Stimulated activated CD4-positive, alpha-beta T cell treated with anti-CD3 and anti-CD28 coated beads, Interleukin-1b, Interleukin-23, amount 100 ng/mL, for 1 hour (primary cell): Measurements from ENCODE around the gene PTH2R.
"Not testable (repeated sequence)": the region's sequence is repeated elsewhere in the genome, so short reads cannot be mapped to it uniquely, and the experiment has no call there.

Experiments used
- DNase-seq, 2 donors: peaks; one replicate each; pipeline ENCODE4 v3.0.0-alpha.2; 2020; ENCODE audit warnings: low read depth in 2 of 2

The PTH2R gene, protein sequence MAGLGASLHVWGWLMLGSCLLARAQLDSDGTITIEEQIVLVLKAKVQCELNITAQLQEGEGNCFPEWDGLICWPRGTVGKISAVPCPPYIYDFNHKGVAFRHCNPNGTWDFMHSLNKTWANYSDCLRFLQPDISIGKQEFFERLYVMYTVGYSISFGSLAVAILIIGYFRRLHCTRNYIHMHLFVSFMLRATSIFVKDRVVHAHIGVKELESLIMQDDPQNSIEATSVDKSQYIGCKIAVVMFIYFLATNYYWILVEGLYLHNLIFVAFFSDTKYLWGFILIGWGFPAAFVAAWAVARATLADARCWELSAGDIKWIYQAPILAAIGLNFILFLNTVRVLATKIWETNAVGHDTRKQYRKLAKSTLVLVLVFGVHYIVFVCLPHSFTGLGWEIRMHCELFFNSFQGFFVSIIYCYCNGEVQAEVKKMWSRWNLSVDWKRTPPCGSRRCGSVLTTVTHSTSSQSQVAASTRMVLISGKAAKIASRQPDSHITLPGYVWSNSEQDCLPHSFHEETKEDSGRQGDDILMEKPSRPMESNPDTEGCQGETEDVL

DNA sequence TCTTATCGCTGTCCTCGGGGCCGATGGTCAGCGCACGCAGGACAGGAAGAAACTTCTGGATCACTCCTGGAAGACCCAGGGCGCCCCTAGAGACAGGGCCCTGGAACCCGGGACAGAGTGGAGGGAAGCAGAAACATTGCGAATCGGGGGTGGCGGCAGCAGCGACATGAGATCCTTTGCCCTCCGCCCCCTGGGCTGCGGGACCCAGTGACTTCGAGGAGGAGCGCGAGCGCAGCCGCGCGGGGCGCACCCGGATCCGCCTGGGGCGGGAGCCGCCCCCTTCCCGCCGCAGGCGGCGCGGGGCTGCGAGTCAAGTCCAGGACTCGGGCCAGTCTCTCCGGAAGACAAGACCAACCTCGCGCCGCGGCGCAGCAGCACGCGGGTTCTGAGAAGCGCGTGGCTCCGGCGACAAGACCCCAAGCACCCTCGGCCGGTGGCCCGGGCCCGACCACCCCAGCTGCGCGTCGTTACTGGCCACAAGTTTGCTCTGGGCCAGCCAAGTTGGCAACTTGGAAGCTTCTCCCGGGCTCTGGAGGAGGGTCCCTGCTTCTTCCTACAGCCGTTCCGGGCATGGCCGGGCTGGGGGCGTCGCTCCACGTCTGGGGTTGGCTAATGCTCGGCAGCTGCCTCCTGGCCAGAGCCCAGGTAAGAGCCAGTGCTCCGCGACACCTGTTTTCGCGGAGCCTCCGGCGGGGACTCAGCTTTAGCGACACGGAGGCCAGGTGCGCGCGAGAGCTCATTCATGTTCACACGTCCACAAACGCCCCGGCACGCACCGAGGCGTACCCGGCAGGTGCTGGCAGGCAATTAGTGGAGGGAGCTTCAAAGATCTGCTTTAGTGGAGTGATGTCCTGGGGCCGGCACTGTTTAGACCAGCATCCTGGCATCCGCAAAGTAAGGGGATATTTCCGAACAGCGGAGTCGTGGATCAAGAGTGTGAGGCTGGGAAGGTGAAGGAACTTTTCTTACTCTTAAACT is at the start of gene PTH2R:
PTH2R (plus strand) TSS at position 319 of the 978 bp plus-strand sequence; CDS start at position 571, 252 bp downstream.
- no peak for DNase-seq

DNA sequence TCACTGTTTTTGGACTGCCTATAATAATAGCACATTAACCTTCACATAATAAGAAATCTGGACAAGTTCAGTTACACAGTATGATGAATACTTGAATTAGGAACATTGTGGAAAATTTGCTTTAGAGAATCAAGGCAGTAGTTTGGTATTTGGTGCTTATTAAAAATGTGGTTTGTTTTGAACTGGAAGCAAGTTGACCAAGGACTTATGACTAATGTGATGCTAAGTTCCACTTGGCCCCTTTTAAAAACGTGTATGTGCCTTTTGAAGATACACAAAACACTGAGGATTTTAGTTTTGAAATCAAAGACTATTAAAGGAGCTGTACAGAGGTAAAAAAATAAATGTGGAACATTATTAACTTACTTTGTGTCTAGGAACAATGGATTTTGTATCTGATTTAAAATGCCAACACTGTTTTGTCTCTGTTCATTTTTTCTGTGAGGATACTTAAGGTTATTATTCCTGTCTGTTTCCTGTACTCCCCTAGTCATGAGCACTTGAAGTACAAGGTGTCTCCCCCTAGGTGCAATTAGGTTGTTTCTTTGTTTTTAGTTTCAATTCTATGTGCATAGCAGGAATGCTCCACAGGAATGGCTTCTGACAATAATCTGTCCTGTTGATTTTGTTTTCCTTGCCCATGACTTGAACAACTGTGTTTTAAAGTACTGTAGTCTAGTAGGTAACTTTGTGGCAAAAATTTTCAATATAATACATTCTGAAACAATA is 49.6 kb upstream of the PTH2R start:
- no peak for DNase-seq

DNA sequence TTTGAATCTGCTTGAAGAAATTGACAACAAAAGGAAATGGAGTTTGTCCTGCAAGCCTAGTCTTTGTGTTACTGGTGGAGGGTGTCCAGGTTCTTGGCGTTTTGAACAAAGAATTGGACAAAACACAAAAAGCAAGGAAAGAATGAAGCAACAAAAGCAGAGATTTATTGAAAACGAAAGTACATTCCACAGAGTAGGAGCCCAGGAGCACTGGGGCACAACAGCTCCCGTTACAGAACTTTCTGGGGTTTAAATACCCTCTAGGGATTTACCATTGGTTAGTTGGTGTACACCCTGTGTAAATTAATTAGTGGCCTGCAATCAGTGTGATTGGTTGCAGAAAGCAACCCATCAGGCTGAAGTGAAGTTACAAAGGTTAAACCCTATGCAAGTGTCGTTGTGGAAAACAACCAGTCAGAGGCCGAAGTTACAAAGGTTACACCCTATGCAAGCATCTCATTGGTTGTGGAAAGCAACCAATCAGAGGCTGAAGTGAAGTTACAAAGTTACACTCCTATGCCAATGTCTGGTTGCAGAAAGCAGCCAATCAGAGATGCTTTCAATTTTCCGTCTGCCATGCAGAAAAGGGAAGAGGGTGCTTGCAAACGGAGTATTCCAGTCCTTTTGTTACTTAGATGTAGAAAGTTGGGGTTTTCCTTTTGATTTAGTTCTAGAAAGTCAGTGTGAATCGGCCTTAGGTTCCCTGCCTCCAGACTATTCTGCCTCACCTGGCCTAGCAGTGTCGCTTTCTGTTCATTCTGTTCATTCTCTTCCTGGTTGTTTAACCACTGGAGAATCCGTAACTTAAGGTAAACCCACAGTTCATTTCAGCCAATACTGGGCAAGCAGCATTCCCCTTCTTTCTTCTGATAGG is 47.6 kb upstream of the PTH2R start:
- no peak for DNase-seq

DNA sequence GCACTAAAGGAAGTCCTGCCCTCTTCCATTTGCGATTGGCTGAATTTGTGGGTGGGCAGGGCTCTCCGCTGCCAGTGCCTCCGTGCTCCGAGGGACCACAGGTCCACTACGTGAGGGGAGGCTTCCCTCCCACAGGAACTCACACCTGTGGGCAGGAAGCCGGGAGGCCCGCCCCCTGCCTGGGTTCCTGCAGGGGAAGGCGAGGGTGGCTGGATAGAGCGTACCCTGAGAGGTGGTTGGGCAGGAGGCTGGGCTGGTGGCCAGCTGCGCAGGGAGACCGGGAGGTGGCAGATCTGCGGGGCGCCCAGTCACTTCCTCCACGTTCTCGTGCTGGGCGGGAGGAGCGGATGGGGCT is 47.0 kb upstream of the PTH2R start:
- no peak for DNase-seq

DNA sequence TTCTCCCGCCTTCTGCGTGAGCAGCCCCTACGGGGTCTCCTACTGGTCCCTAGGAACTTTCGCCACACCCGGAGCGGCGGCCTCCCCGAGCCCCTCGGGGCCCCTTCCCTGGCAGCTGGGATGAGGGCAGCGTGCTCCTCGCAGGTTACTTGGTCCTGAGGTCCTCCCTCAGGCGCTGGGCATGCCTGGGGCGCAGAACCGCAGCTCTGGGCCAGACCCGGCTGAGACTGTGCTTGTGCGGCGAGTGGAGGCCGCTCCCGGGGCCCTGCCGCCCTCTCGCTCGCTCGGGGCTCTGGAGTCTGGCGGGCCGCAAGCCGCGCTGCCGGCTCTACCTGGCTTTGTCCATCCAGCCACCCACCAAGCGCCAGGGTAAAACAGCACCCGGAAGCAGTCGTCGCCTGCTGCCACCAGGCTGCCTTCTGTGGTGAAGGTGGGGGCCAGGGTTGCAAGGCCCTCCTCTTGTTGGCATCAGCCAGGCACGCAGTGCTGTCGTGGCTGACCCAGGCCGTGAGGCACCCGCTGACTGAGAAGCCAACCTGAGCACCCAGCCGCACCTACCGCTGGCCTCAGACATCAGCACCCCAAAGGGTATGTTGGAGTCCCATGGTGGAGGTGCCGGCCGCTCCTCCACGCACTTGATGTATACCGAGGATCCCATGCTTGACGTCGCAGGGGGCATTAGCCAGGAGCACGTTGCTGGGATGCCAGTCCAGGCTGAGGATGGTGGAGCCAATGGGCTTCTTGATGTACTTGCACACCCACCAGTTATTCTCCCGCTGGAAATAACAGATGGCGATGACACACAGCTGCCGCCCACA is 46.1 kb upstream of the PTH2R start:
- no peak for DNase-seq

DNA sequence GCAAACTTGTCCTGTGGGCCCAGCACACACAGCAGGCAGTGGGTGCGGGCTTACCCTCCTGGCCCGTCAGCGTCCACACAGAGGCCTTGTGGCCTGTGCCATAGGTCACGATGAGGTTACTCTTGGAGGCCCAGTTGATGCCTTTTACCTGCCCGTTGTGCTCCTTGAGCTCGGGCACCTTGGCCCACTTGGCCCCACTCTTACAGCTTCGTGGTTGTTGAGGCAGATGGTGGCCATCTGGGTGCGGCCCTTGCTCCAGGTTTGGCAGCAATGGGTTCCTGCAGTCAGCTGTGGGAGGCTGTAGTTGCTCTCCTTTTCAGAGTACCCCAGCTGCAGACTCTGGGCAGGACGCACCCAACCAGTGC is 45.5 kb upstream of the PTH2R start:
- DNase-seq = no peak

DNA sequence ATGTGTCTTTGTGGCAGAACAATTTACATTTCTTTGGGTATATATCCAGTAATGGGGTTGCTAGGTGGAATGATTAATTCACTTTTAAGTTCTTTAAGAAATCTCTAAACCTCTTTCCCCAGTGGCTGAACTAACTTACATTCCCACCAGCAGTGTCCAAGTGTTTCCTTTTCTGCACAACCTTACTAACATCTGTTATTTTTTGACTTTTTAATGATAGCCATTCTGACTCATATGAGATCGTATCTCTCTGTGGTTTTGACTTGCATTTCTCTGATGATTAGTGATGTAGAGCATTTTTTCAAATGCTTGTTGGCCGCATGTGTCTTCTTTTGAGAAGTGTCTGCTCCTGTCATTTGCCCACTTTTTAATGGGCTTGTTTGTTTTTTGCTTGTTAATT is 43.1 kb upstream of the PTH2R start:
- DNase-seq = no peak

DNA sequence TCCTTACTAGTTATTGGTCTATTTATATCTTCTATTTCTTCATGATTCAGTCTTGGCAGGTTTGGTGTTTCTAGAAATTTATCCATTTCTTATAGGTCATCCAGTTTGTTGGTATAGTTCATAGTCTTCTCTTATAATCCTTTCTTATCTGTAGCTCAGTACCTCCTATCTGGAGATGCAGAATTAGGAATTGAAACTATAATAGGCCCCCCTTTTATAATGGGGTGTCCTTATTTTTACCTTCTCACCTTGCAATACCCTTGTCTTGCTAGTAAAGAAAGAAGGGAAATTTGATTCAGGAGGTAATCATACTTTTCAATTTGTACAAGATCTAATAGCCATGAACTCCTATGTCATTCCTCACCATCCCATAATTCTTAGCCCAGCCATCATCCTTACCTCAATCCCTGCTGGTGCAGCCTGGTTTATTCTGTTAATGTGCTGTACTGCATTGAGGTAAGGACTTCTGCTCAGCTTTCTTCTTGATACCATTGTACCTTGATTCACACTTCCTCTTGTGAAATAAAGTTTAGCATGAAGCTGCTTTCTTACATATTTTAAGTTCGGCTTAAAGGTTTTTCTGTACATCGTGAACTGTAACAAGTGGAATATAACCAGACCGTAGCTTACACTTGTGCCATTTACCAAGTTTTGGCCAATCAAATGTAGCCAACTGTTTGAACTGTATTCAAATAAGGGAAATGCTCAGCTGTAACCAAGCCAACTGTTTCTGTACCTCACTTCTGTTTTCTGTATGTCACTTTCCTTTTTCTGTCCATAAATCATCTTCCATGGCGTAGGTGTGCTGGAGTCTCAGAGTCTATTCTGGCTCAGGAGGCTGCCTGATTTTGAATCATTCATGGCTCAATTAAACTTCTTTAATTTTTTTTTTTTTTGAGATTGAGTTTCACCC is 40.1 kb upstream of the PTH2R start:
- no peak for DNase-seq

DNA sequence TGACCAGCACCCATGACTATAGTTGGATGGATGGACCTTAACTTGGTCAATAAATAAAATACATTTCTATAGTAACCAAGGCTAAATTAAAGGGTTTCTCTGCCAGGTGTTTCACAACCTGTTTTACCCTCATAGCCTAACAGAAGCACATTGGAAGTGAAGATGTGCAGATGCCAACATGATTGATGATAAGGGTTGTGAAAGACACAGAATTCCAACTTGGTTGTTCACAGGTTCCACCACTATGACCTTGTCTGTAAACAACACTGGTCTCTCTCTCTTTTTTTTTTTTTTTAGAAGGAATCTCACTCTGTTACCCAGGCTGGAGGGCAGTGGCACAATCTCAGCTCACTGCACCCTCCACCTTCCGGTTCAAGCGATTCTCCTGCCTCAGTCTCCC is 37.5 kb upstream of the PTH2R start:
- no peak for DNase-seq

DNA sequence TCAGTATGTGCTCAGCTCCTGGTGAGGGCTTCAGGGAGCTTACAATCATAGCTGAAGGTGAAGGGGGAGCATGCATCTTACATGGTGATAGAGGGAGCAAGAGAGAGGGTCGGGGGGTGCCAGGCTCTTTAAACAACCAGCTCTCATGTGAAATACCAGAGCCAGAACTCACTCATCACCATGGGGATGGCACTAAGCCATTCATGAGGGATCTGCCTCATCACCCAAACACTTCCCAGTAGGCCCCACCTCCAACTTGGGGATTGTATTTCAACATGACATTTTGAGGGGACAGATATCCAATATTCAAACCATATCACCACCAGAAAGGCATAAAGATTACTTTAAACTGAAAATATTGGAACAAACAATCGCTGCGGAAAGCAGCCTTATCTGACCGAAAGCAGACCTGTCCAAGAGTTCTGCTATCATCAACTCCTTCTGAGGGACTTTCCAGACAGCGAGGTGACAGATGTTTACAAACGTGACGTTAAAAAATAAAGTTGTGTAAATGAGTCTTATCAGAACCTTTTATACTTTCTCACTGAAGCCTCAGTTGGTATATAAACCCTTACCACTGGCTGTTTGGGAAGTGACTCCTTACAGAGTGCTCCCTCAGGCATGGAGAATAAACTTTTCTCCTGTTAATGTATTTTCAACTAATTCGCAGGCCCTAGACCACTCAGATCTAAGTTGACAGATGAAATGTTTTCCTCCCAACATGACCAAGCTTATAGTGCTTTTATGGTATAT is 35.5 kb upstream of the PTH2R start:
- DNase-seq = no peak

DNA sequence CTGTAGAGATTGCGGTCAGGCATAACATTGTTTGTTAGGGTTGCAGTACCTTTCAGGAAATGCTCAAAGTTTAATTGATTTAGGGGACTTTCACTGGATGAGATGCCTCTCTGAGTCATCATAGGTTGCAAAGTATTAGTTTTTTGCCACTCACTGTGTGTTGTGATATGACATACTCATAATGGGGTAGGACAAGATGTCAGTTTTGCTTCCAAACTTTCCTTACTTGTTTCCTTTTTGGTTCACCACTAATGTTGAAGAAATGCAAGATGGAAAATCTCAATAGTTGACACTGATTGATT is 35.0 kb upstream of the PTH2R start:
- no peak for DNase-seq

DNA sequence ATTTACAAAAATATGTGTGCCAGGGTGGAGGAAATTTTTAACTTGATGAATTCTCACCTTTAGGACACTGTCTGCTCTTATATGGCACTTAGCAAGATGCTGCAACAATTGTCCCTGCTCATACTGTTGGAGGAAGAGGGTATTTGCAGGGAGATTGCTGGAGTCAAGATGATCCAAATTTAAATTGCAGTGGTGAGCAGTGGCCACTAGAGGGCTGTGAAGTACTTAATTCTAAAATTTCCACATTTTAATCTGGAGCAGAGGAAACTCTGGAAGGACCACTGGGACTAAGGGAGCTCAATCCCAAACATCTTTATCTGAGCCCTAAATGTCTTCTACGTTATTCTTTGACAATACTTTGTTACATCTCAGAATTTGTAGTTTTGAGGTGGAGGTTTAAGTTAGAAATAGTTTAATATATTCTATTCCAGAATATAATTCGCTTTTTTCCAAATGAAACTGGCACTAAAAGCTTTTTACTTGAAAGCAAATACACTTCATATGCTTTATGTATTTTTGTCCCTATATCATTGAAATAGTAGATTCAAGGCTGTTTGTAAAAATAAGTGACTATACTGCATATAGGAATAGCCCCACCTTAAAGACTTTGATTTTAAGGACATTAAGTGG is 33.0 kb upstream of the PTH2R start:
- DNase-seq = no peak

DNA sequence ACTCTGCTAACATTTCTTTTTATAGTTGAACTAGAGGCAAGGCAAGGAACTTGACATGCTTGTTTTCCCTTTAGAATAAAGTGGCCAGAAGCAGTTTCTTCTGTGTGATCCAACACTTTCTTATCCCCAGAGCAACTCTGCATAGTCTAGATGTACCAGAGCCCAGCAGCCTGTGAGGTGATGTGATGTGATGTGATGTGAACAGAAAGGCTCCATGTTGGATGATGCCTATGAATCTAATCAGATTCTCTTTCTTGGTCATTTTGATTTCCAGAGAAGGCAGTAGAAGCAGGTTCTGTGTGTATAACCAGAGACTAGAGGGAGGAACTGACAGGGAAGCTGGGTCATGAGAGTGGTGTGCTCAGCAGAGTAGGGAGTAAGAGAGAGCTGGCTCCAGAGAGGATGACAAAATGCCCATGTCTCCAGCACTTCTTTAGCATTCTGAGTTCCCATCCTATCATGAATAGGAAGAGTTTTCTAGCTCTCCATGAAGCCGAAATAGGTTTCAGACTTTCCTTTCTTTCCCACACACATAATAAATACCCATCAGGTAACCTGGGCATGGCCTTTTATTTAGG is 31.0 kb upstream of the PTH2R start:
- no peak for DNase-seq

DNA sequence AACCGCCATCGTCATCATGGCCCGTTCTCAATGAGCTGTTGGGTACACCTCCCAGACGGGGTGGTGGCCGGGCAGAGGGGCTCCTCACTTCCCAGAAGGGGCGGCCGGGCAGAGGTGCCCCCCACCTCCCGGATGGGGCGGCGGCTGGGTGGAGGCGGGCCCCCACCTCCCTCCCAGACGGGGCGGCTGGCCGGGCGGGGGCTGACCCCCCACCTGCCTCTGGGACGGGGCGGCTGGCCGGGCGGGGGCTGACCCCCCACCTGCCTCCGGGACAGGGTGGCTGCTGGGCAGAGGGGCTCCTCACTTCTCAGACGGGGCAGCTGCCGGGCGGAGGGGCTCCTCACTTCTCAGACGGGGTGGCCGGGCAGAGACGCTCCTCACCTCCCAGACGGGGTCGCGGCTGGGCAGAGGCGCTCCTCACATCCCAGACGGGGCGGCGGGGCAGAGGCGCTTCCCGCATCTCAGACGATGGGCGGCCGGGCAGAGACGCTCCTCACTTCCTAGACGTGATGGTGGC is 29.2 kb upstream of the PTH2R start:
- DNase-seq = not testable (repeated sequence)

DNA sequence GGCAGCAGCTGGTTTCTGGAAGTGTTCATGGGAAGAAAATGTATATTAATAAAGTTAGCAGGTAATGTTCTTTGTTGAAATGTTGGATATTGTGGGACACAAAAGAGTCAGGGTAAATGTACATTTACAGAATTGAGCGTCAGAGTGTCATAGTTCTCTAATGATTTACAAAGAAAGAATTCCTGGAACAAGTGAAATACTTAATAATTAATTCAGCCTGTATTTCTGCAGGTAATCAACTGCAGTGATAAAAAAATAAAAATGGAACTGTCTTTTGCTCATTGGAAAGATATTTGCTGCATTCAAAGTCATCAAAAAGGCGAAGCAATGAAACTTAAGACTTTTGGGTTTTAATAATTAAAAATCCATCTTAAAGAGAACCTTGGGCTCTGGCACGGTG is 27.4 kb upstream of the PTH2R start:
- DNase-seq = no peak

DNA sequence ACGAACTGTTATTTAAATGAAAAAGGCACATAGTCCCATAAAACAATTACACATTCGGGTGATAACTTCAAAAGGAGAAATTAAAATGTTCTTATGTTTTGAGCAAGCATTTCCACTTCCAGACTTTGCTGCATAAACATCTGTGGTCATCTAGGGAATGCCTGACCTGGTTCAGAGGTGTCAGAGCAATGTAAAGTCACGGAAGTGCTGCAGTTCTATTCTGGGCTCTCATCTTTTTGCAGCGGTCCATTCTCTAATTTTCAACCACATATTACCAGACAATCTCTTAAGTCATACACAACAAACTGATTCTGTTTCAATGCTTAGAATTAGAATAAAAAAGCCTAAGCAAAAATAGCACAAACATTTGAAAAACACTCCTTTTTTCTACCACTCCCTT is 22.0 kb upstream of the PTH2R start:
- no peak for DNase-seq

DNA sequence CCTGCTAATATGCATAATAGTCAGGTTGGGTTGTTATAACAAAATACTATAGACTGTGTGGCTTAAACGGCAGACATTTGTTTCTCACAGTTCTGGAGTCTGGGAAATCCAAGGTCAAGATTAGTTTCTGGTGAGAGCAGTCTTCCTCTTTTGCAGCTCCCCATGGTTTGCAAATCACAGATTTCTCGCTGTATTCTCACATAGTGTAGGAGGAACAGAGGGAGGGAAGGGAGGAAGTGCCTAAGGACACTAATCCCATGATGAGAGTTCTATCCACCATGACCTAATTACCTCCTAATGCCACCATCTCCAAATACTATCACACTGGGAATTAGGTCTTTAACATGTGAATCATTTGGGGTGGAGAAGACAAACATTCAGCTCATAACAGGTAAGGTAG is 20.1 kb upstream of the PTH2R start:
- DNase-seq = no peak
